IPS-NIHi11 (cell line): Measurements from ENCODE around the gene ZNF142.

Experiments
- DNase-seq: peaks from one replicate; pipeline ENCODE4 v3.0.0; 2012; ENCODE audit warnings: mixed read lengths, low spot score

Gene ZNF142

GRCh38 chr2:218659258-218659987, at the start of gene ZNF142, which contains the start of gene BCS1L:
Gene ZNF142, minus strand, starts transcription at chr2:218659623. Its CDS starts 3,194 bp downstream, at chr2:218656429.
Gene BCS1L, plus strand, starts transcription at chr2:218659683. Its CDS starts 1,305 bp downstream, at chr2:218660988.
- DNase-seq, result peak; percentile 96

DNA sequence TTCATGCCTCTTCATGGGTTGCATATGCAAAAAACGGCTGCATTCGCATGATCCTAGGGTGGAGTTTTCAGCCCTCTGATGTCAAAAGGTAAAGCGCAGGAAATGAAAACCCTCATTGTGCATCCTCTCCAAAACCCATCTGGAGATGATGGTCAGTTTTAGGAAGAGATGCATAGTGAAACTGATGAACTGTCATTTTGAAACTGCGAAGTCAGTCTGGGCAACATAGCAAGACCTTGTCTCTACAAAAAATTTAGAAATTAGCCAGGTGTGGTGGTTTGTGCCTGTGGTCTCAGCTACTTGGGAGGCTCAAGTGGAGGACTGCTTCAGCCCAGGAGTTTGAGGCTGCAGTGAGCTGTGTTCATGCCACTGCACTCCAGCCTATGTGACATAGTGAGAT, 48.7 kb upstream of the ZNF142 start:
- no peak for DNase-seq

GRCh38 chr2:218703341-218703740, 43.9 kb upstream of the ZNF142 start:
- DNase-seq, result no peak

DNA sequence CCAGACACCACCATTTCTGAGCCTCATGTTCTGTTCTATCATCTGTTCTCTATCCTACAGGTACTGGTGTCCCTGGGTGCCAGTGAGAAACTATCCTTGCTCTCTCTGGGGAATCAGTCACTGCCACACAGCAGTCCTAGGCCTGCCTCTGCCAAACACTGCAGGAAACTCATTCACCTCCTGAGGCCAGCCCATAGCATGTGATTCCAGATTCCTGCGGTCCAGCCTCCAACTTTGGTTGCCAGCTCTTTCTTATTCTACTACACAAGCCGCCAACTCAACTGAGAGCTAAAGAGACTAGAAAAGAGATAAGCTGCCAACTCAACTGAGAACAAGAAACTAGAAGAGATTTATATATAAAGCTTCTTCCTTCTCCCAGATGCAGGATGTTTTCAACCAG, 42.4 kb upstream of the ZNF142 start:
- no peak for DNase-seq

- DNase-seq, result no peak
These were observed 39.5 kb upstream of the ZNF142 start for GRCh38 chr2:218698885-218699284.

DNA sequence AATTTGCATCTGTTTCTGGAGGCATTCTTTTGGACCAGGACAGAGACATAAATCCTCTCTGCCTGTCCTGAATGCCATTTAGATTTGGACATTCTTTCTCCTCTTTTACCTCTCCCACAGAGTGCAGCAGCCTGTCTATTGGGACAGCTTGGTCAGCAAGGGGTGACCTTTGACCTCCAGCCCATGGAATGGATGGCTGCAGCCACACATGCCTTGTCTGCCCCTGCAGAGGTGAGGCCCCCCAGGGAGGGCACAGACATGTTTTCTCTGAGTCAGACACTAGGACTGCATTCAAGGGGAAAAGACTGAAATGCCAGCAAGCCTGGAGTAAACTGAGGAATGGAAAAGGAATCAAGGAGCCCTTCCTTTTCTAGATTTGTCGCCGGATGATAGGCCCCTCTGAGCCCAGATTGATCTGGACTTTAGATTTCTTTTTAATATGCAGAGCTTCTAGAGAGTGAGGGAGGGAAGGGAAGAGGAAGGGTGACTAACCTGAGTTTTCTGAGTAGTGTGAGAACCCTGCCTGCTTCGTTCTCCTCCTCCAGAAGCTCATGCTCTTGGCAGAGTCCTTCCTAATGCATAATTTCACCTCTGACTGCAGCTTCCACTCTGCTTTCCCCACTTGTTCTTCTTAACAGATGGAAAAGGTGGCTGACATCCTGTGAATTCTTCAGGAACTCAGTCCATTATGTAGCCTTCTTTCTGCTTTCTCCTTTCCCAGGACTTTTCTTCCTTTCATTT, 35.2 kb upstream of the ZNF142 start:
- no peak for DNase-seq

DNA sequence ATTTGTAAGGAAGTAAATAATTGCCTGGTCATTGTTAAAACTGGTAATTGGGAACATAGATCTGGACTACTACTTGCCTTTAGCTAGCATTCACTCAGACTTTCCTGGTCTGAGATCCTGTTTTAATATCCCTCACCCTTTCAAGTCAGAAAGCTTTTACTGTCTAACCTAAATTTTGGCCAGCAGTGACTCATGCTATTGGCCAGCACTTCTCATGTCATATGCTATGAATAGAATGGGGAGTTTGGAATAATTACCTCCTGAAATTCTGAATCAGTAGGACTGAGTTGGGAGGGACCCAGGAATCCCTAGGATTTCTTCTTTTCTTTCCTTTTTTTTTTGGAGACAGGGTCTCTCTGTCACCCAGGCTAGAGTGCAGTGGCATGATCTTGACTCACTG, 31.8 kb upstream of the ZNF142 start:
- no peak for DNase-seq

- peak; percentile 82 for DNase-seq
These were observed 28.1 kb upstream of the ZNF142 start for GRCh38 chr2:218687400-218688060.

GRCh38 chr2:218680061-218680460, 20.6 kb upstream of the ZNF142 start:
- DNase-seq, result no peak

DNA sequence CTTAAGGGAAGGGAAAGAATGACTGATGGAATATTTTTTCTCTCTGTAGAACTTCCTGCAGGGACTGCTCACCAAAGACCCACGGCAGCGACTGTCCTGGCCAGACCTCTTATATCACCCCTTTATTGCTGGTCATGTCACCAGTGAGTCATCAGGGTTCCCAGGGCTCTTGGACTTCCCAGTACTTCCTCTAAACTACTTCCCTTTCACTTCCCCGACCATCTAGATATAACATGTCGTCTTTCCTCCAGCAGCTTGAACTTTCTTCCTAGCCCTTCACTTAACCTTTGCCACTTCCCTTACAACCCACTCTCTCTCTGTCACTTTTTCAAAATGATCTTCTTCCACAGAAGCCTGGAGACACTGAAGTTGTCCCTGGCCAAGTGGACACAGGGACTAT, 19.7 kb upstream of the ZNF142 start:
- DNase-seq, result no peak

DNA sequence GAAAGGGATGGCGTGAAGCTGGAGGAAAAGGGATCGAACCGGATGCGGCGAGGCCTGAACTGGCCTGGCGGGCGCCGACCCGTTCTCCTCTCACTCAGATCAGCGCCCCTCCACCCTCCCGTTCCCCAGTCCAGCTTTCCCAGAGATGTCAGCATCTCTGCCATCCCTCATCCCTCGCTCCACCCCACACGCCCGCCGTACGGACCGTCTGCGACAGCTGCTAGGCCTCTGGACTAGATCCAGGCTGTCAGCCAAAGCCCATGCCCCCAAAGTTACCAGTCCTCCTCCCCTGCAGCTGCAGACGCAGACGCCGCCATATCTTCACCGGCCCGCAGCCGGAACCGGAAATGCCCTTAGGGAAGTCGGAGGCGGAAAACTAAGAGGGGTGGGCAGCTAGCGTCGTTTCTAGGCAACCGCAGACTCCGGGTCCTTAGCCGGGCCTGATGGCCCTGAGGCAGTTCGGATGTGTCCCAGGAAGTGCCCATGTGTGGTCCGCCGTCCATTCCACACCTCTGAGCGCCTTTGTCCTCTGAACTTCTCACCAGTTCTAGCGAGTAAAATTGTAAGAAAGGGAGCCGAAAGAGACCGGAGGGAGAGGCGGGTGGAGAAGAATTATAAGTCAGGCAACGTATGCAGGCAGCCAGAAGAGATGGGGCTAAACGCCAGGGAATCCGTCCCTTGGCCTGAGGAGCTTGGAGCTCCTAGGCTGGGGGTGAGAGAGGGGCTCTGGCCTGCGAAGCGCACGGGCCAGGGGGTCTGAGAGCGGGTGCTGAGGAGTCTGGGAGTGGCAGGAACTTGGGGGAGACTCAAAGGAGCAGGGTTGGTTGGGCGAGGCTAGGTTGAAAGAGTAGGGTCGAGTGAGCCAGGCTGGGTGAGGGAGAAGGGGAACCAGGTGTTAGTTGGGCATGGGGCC, 12.5 kb upstream of the ZNF142 start, which contains the start of the genes RNF25 and STK36:
Gene RNF25 (minus strand): TSS at position 349 of the 913 bp plus-strand sequence. CDS start 32 bp downstream, at position 317.
Gene STK36 (plus strand): TSS at position 433 of the 913 bp plus-strand sequence. CDS start 744 bp downstream, outside the sequence.
- DNase-seq, result peak; percentile 96

GRCh38 chr2:218671097-218671653, 11.8 kb upstream of the ZNF142 start:
- no peak for DNase-seq

GRCh38 chr2:218664653-218665052, 5.2 kb upstream of the ZNF142 start:
- no peak for DNase-seq

DNA sequence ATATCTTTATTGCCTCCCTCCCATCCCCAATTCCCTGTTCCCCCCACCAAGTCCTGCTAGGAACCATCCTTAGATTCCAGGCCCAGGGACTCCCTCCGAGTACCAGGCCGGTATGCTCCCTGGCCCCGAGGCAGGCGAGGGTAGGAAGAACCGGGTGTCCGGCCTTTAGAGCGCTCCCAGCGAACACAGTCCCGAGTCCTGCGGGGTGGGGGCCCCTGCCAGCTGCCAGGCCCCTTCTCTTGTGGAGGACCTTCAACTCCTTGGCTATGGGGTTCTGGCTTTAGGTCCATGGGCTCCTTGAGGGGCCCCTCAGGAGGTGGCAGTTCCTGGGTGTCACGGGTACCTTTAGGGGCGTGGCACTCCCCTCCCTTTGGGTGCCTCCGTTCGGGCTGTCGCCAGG, 4.5 kb upstream of the ZNF142 start:
- DNase-seq, result no peak

DNA sequence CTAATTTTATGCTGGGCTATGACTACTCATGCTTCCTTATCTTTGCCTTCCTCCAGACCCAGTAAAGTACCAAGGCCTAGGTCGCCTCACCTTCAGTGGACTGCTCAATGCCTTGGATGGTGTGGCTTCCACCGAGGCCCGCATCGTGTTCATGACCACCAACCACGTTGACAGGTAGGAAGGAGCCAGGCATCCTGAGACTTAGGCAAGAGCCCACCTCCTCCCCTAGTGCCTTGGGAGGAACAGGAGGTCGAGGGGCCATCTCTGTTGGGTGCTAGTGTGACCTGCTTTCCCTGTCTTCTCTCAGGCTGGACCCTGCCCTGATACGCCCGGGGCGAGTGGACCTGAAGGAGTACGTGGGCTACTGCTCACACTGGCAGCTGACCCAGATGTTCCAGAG, 3.4 kb upstream of the ZNF142 start:
- no peak for DNase-seq

DNA sequence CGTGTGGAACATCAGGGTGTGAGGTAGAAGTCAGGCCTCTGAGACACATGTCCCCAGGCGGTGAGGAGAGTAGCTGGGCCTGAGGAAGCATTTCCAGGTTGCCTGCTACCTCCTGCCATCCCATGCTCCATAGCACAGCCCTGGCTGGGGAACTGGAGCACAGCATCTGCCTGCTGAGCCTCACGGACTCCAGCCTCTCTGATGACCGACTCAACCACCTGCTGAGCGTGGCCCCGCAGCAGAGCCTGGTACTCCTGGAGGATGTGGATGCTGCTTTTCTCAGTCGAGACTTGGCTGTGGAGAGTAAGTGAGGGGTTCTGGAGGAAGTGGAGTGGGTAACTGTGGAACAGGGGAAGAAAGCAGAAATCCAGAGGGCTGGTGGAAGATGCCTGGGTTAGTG, 3.0 kb upstream of the ZNF142 start:
- DNase-seq, result no peak

GRCh38 chr2:218659988-218660358, 550 bp upstream of the ZNF142 start:
- no peak for DNase-seq

DNA sequence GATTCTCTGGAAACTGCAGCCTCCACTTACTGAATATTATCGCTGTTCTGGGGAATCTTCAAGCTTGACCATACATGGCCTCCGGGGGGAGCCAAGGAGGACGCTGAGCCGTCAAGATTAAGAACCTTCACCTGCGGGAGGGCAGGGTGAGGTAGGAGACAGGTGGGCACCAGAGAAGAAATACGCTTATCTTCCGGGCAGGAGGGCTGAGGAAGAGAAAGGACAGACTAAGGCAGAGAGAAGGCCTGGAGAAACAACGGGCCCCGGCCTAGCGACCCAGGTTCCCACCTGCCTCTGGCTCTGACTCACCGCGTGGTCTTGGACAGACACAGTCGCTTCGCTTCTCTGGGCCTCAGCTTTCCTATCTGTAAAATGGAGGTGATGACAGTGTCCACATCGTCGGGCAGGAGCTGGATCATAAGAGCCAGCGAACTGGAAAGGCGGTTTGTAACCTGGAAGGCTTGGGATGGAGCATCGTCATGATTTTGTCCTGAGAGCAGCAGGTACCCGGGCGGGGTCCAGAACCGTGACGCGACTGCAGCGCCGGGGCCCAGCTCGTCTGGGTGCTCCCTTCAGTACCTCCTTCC, 659 bp downstream of the ZNF142 start:
- DNase-seq, result peak; percentile 77

DNA sequence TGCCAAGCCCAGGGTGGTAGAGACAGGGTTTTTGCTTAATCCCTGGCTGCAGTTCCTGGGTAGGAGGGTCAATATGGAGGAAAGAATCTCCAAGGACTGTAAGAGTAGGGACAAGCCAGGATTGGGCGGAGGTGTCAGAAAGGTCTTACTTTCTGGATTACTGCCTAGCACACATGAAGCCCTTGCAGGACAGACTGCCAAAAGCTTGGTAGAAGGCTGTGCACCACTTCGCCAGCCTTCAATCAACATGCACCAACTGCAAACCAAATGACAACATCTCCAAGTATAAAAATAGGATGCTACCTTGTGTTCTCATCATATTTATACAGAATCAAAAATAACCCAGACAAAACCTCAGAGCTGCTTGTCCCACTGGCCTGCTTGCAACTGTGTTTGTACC, 3.7 kb downstream of the ZNF142 start:
- no peak for DNase-seq

DNA sequence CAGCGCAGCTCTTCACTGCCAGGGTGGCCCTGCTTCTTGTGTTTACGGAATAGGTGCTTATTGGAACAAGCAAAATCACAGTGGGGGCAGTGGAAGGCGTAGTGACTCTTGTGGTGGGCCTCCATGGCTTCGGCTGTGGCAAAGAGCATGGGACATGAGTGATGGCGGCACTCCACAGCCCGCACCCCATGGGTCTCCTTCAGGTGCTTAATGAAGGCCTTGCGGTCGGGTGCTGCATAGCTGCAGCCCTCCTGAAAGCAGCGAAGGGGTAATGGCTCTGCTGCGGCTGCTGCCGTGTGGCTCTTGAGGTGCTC, 10.7 kb downstream of the ZNF142 start:
- no peak for DNase-seq
